ENCODE data around the gene DOCK11. TPM values are rescaled to one million over a fixed set of nuclear protein-coding genes. Genes with fewer than 3 reads are reported as not detected.

The DOCK11 gene
- total RNA-seq, 1 experiment from 2014 or later = 3.0 TPM

- ChIA-PET CTCF (no interaction called here), POLR2A (ENCODE audit: unreplicated experiment) (no interaction called here)
- no peak overlapping the region for H3K4me2 ChIP-seq (ENCODE audit: low read length)
- H3K9me3 ChIP-seq (ENCODE audit: low read length) = no peaks in the 10 kb centered on the region
- H3K4me1 ChIP-seq (ENCODE audit: insufficient read depth, low read length) = no peaks in the 10 kb centered on the region
- H2AFZ ChIP-seq (ENCODE audit: low read length) = no peak overlapping the region
- BruUV-seq (replicated peaks) = no TSS peak
- DNase-seq (no peak), ATAC-seq (no peak)
- H3K27ac ChIP-seq (ENCODE audit: low read length) = no peak overlapping the region
- H3K9ac ChIP-seq (ENCODE audit: low read length) = no peak overlapping the region
- no peaks in the 10 kb centered on the region for H3F3A ChIP-seq (ENCODE audit: low read length, unreplicated experiment)
- H3K4me3 ChIP-seq (ENCODE audit: low read length) = no peak overlapping the region
- no peaks in the 10 kb centered on the region for H3K79me2 ChIP-seq (ENCODE audit: low read length)
- H3K36me3 ChIP-seq (ENCODE audit: low read depth, low read length) = no peaks in the 10 kb centered on the region
- no peaks in the 10 kb centered on the region for H4K20me1 ChIP-seq (ENCODE audit: low read length)
- no peaks in the 10 kb centered on the region for H3K27me3 ChIP-seq (ENCODE audit: low read length)
- no peaks in the 10 kb centered on the region for H3K9me2 ChIP-seq (replicated peaks; ENCODE audit: low read length)
- TF ChIP-seq EZH2 (IDR thresholded peaks at IDR 0.05; ENCODE audit: low read length, unreplicated experiment) (no peak), EZH2phosphoT487 (IDR thresholded peaks at IDR 0.05; ENCODE audit: borderline replicate concordance, low read length) (no peak)
- TF ChIP-seq, protein P1, sequence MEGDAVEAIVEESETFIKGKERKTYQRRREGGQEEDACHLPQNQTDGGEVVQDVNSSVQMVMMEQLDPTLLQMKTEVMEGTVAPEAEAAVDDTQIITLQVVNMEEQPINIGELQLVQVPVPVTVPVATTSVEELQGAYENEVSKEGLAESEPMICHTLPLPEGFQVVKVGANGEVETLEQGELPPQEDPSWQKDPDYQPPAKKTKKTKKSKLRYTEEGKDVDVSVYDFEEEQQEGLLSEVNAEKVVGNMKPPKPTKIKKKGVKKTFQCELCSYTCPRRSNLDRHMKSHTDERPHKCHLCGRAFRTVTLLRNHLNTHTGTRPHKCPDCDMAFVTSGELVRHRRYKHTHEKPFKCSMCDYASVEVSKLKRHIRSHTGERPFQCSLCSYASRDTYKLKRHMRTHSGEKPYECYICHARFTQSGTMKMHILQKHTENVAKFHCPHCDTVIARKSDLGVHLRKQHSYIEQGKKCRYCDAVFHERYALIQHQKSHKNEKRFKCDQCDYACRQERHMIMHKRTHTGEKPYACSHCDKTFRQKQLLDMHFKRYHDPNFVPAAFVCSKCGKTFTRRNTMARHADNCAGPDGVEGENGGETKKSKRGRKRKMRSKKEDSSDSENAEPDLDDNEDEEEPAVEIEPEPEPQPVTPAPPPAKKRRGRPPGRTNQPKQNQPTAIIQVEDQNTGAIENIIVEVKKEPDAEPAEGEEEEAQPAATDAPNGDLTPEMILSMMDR (conservative IDR thresholded peaks at IDR 0.05; ENCODE audit: low read depth, low read length) = no peak
- intact Hi-C loops (cut with micrococcal nuclease) = no loop called here
These were observed 45.9 kb downstream of the DOCK11 start for GRCh38 chrX:118541482-118541881.

- ATAC-seq = no peak
These were observed 49.9 kb downstream of the DOCK11 start for GRCh38 chrX:118545510-118545909.

GRCh38 chrX:118548841-118549240 lies 53.2 kb downstream of the DOCK11 start:
- no peak for TF ChIP-seq EZH2 (IDR thresholded peaks at IDR 0.05; ENCODE audit: low read length, unreplicated experiment)
- no peak for TF ChIP-seq EZH2phosphoT487 (IDR thresholded peaks at IDR 0.05; ENCODE audit: borderline replicate concordance, low read length)
- TF ChIP-seq, protein P1 (conservative IDR thresholded peaks at IDR 0.05; ENCODE audit: low read depth, low read length) = no peak
- no peak overlapping the region for H3K4me2 ChIP-seq (ENCODE audit: low read length)
- peaks cover 19% of the 10 kb centered on the region for H3K4me1 ChIP-seq (ENCODE audit: insufficient read depth, low read length)
- no peaks in the 10 kb centered on the region for H3K9me2 ChIP-seq (replicated peaks; ENCODE audit: low read length)
- no peak overlapping the region for H3K9ac ChIP-seq (ENCODE audit: low read length)
- H3K27me3 ChIP-seq (ENCODE audit: low read length) = no peaks in the 10 kb centered on the region
- no peaks in the 10 kb centered on the region for H3K9me3 ChIP-seq (ENCODE audit: low read length)
- ChIA-PET CTCF (no interaction called here), POLR2A (ENCODE audit: unreplicated experiment) (no interaction called here)
- DNase-seq (no peak), ATAC-seq (no peak)
- intact Hi-C loops (cut with micrococcal nuclease) = no loop called here
- H2AFZ ChIP-seq (ENCODE audit: low read length) = no peak overlapping the region
- H3K79me2 ChIP-seq (ENCODE audit: low read length) = no peaks in the 10 kb centered on the region
- no peak overlapping the region for H3K4me3 ChIP-seq (ENCODE audit: low read length)
- H3K27ac ChIP-seq (ENCODE audit: low read length) = no peak overlapping the region
- BruUV-seq (replicated peaks) = no TSS peak
- no peaks in the 10 kb centered on the region for H3F3A ChIP-seq (ENCODE audit: low read length, unreplicated experiment)
- H3K36me3 ChIP-seq (ENCODE audit: low read depth, low read length) = no peaks in the 10 kb centered on the region
- H4K20me1 ChIP-seq (ENCODE audit: low read length) = no peaks in the 10 kb centered on the region

More at GRCh38 chrX:118545510-118545909, 49.9 kb downstream of the DOCK11 start:
- intact Hi-C loops (cut with micrococcal nuclease) = no loop called here
- H3K4me1 ChIP-seq (ENCODE audit: insufficient read depth, low read length) = no peaks in the 10 kb centered on the region
- no peak overlapping the region for H2AFZ ChIP-seq (ENCODE audit: low read length)
- DNase-seq = no peak
- BruUV-seq (replicated peaks) = no TSS peak
- H3K27ac ChIP-seq (ENCODE audit: low read length) = no peak overlapping the region
- no peak overlapping the region for H3K9ac ChIP-seq (ENCODE audit: low read length)
- H3K9me2 ChIP-seq (replicated peaks; ENCODE audit: low read length) = no peaks in the 10 kb centered on the region
- no peaks in the 10 kb centered on the region for H3K9me3 ChIP-seq (ENCODE audit: low read length)
- ChIA-PET POLR2A (ENCODE audit: unreplicated experiment) (no interaction called here), CTCF (no interaction called here)
- TF ChIP-seq, protein P1 (conservative IDR thresholded peaks at IDR 0.05; ENCODE audit: low read depth, low read length) = no peak
- no peak for TF ChIP-seq EZH2phosphoT487 (IDR thresholded peaks at IDR 0.05; ENCODE audit: borderline replicate concordance, low read length)
- no peak overlapping the region for H3K4me2 ChIP-seq (ENCODE audit: low read length)
- H4K20me1 ChIP-seq (ENCODE audit: low read length) = no peaks in the 10 kb centered on the region
- H3K4me3 ChIP-seq (ENCODE audit: low read length) = no peak overlapping the region
- no peaks in the 10 kb centered on the region for H3K27me3 ChIP-seq (ENCODE audit: low read length)
- H3F3A ChIP-seq (ENCODE audit: low read length, unreplicated experiment) = no peaks in the 10 kb centered on the region
- H3K79me2 ChIP-seq (ENCODE audit: low read length) = no peaks in the 10 kb centered on the region
- no peaks in the 10 kb centered on the region for H3K36me3 ChIP-seq (ENCODE audit: low read depth, low read length)
